SIG-M5 treated with dmso at 0.1 percent for 504 hours (cell line): Measurements from ENCODE around the gene HCRTR1.
A peak's percentile ranks its signal among the peaks of the same experiment; 100 is the strongest.

Experiments
- DNase-seq: peaks from one replicate; lab custom pipeline; 2025; ENCODE audit not compliant: unreplicated experiment; lab: John Stamatoyannopoulos, UW

The HCRTR1 gene

GRCh38 chr1:31617218-31617915, at the start of gene HCRTR1:
Gene HCRTR1, plus strand, starts transcription at chr1:31617689. Its CDS starts 1,504 bp downstream, at chr1:31619193.
- no peak for DNase-seq

- DNase-seq: no peak
Observed at GRCh38 chr1:31567956-31568570, 49.4 kb upstream of the HCRTR1 start.

DNA sequence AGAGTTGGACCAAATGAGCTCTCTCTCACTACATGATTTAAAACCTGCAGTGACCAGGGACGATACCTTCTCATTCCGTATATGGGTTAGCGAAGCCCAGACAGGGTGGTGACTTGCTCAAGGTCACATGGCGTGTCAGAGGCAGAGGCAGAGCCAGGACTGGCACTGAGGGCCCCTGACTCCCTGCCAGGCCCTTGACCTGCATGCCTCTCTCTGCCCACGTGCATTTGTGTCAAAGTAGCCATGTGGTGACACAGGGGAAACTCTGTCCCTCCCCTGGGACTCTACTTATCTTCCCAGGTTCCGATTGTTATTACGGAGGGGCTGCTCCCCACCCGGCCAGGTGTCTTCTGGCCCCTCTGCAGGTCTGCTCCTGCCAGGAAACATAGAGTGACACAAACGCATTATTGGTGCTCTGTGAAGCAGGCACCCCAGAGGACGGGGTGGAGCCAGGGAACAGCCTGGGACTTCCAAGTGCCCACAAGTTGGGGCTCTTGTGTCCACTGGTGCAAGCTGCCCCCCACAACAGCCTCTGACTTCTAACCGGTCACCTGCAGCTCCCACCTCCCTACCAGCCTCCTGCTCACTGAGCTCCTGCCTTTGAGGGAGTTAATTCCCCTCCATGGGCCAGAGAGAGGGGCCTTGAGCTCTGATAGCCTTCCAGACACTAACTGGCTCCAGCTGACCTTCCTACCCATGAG, 48.4 kb upstream of the HCRTR1 start:
- no peak for DNase-seq

DNA sequence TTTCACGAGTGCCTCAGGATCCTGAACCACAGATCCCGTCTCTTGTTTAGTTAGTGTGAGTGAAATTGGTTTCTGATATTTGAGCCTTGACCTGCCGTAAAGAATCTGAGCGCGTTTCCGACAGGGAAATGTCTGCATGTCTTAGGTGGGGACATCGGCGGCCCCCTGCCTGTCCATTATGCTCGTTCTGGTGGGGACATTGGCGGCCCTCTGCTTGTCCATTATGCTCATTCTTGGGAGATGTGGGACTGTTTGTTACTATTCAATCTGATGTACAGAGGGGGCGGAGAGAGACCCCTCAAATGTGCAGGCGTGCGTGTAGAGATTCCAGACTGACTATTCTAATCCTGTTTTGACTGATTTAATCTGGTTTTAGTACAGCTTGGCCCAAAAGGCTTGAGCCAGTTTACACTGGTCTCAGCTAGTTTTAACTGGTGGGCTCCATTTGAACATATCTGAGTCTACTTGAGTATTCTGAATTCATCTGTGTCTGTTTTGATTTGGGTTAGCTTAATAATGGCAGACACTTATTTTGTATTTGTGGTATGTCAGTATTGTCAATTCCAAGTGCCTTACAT, 47.8 kb upstream of the HCRTR1 start:
- no peak for DNase-seq

GRCh38 chr1:31570228-31570627, 47.3 kb upstream of the HCRTR1 start:
- no peak for DNase-seq

- DNase-seq: no peak
Observed at GRCh38 chr1:31570906-31571305, 46.6 kb upstream of the HCRTR1 start.

GRCh38 chr1:31571340-31572295, 45.9 kb upstream of the HCRTR1 start:
- DNase-seq: peak; percentile 17

- DNase-seq: no peak
Observed at GRCh38 chr1:31572323-31573104, 45.0 kb upstream of the HCRTR1 start.

GRCh38 chr1:31573261-31573660, 44.2 kb upstream of the HCRTR1 start:
- DNase-seq: no peak

DNA sequence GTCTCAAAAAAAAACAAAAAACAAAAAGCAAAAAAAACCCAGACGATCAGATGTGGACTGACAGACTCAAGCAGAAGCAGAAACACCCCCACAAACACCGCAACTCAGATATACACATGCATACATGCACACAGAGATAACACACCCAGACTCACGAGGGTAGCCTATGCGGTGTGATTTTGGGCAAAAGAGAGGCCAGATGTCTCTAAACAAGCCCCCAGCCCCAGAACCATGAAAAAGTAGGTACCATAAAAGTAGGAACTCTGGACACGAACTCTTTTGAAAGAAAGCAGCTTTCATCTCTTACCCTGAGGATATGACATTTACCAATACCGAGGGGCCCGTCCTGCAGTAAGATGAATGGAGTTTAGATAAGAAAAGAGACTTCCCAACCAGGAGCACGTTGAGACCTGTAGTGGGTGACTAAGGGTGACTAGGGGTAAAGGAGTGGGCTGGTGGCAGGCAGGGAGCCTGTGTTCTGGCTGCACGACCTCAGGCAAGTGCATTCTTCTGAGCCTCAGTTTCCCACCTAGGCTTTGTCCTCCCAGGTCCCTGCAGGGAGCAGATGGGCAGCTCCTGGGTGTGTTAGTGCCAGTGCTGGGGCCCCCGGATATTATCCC, 42.6 kb upstream of the HCRTR1 start:
- DNase-seq: no peak

DNA sequence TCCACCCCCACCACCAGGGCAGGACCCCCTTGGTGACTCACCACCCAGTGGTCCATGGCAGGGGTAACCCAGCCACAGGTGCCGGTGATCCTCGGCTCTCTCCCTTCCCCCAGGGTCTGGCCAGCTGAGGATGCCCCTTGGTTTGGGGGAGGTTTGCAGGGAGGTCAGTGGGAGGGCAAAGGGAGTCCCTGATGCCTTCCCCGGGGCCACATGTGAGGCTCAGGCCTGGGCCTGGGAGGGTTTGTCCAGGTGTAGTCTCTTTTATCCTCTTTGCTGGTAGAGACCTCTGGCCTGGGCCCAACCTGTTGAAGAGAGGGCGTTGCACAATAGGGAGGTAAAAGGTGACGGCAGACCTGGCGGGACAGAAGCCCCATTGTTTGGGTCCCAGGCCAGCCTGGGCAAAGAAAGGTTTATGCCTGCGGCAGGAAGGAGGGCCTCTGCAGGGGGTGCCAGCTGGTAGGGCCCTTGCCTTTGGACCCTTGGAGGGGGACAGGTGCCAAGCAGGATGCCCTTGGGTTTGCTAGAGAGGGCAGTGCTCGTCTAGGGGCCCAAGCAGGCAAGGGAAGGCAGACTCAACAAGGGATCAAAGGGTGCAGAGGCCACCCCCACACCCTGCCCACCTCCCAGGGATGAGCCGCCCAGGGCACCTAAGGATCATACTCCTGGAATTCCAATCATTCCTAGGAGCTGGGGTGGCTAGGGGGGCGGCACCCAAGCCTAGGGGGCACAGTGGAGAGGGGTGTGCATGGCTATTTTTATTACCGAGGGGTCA, 41.9 kb upstream of the HCRTR1 start:
- no peak for DNase-seq

- DNase-seq: no peak
Observed at GRCh38 chr1:31576201-31576669, 41.3 kb upstream of the HCRTR1 start, which contains the start of gene TINAGL1. Gene TINAGL1, plus strand, starts transcription at chr1:31576515. Its CDS starts 634 bp downstream, at chr1:31577149.

DNA sequence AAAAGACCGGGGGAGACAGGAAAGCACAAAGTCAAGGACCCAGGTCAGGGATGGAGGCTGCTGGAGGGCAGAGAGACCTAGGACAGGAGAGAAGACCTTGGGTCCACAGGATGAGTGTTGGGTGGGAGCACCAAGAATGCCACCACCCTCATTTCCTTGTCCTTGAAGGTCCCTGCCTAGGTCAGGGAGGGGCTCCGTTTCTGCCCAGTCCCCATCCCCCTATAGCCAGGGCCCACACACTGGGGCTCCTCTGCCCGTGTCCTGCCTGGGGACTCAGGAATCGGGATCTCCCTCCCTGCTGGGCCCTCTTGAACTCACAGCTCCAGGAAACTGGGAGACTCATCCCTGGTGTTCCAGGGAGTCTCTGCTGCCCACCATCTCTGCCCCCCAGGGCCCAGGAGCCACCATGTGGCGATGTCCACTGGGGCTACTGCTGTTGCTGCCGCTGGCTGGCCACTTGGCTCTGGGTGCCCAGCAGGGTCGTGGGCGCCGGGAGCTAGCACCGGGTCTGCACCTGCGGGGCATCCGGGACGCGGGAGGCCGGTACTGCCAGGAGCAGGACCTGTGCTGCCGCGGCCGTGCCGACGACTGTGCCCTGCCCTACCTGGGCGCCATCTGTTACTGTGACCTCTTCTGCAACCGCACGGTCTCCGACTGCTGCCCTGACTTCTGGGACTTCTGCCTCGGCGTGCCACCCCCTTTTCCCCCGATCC, 40.6 kb upstream of the HCRTR1 start:
- no peak for DNase-seq

- DNase-seq: no peak
Observed at GRCh38 chr1:31577515-31578192, 39.8 kb upstream of the HCRTR1 start.

DNA sequence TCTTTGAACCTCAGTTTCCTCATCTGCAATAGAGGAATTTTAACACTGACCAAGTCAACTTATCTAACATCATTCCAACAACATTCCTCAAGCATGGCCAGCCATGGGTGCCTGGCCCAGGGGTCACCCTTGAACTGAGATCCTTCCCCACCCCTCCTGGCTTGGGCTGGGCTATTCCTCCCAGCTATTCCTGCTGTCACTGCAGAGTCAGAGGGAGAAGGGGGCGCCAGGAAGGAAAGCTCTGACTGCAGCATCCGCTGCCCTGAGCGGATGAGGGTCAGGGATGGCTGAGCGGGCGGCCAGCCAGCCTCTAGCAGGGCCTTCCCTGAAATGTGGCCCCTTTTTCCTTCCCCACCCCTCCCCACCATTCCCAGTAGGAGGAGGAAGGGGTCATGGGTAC, 38.1 kb upstream of the HCRTR1 start:
- DNase-seq: no peak

DNA sequence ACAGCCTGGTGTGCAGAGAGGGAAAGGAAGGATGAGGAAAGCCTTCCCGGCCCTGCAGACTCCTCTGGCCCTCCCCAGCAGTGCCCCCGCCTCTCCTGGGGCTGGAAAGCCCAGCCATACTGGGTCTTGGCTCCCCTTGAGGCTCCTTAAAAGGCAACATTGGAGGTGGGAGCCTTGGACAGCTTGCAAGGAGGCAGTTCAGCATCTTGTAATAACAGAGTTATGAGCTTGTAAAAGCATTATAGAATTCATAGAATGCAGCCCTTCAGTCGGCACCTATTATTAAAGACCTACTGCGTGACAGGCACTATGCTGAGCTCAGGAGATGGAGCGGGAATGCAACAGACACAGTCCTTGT, 37.0 kb upstream of the HCRTR1 start:
- DNase-seq: no peak

DNA sequence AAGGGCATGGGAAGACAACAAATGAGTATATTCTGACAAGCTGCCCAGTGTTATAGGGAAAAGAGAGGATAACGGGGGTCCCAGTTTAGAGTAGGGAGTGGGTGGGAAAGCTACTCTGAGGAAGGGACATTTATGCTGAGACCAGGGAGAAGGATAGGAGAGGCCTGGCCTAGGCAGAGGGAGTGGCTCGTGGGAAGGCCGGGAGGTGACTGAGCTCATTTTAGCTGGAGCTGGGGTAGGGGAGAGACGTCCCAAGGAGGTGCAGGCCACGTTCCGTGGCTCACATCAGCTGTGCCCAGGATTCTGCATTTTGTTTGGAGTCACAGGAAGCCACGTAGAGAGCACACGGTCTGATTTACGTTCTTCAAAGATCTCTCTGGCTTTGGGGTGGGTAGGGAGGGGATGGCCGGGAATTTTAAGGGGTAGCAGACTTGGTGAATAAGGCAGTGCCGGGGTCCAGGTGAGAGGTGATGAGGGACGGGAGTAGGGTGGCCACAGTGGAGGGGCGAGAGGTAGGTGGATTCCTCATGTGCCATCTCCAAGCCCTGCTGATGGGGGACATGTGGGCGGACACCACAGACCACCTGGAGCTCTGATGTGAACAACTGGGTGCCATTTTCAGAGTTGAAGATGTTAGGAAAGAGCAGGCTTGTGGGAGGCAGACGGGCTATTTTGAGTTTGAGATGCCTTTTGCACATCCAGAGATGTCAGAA, 36.4 kb upstream of the HCRTR1 start:
- no peak for DNase-seq
